ENCODE results near the gene CCDC187. TPM values are rescaled to one million over a fixed set of nuclear protein-coding genes. Genes with fewer than 3 reads are reported as not detected.

CCDC187 gene
- polyA plus RNA-seq, 3 donors, result 1.7 to 4.5 (median 2.3) TPM

- no peak for DNase-seq (ENCODE audit: extremely low read depth in 1 of 11, low read depth in 9 of 11, low spot score in 4 of 11)
These were observed 53.2 kb downstream of the CCDC187 start for GRCh38 chr9:136250676-136251075.

GRCh38 chr9:136249877-136250559 lies 53.9 kb downstream of the CCDC187 start:
- DNase-seq (ENCODE audit: extremely low read depth in 1 of 11, low read depth in 9 of 11, low spot score in 4 of 11), result no peak

GRCh38 chr9:136248951-136249876 lies 54.7 kb downstream of the CCDC187 start:
- no peak for DNase-seq (ENCODE audit: extremely low read depth in 1 of 11, low read depth in 9 of 11, low spot score in 4 of 11)

GRCh38 chr9:136247947-136248637 lies 55.8 kb downstream of the CCDC187 start:
- DNase-seq (ENCODE audit: extremely low read depth in 1 of 11, low read depth in 9 of 11, low spot score in 4 of 11), result no peak

- DNase-seq (ENCODE audit: extremely low read depth in 1 of 11, low read depth in 9 of 11, low spot score in 4 of 11), result no peak
These were observed 56.4 kb downstream of the CCDC187 start for GRCh38 chr9:136247551-136247916.

GRCh38 chr9:136246849-136247550 lies 56.9 kb downstream of the CCDC187 start:
- no peak for DNase-seq (ENCODE audit: extremely low read depth in 1 of 11, low read depth in 9 of 11, low spot score in 4 of 11)

- peak in 7 of 11 donors; percentile 57 to 72 (median 69) for DNase-seq (ENCODE audit: extremely low read depth in 1 of 11, low read depth in 9 of 11, low spot score in 4 of 11)
These were observed 58.4 kb downstream of the CCDC187 start, which contains the start of gene QSOX2 for GRCh38 chr9:136245219-136246150. Gene QSOX2 (minus strand): TSS chr9:136245812. CDS start chr9:136245803, 9 bp downstream.

GRCh38 chr9:136244969-136245218 lies 59.0 kb downstream of the CCDC187 start:
- DNase-seq (ENCODE audit: extremely low read depth in 1 of 11, low read depth in 9 of 11, low spot score in 4 of 11), result no peak

- DNase-seq (ENCODE audit: extremely low read depth in 1 of 11, low read depth in 9 of 11, low spot score in 4 of 11), result peak in 2 of 11 donors; percentile 33 to 63
These were observed 59.5 kb downstream of the CCDC187 start for GRCh38 chr9:136244122-136244968.

- no peak for DNase-seq (ENCODE audit: extremely low read depth in 1 of 11, low read depth in 9 of 11, low spot score in 4 of 11)
These were observed 60.3 kb downstream of the CCDC187 start for GRCh38 chr9:136243631-136244030.

- no peak for DNase-seq (ENCODE audit: extremely low read depth in 1 of 11, low read depth in 9 of 11, low spot score in 4 of 11)
These were observed 60.9 kb downstream of the CCDC187 start for GRCh38 chr9:136242918-136243525.

- DNase-seq (ENCODE audit: extremely low read depth in 1 of 11, low read depth in 9 of 11, low spot score in 4 of 11), result no peak
These were observed 61.6 kb downstream of the CCDC187 start for GRCh38 chr9:136242248-136242647.

GRCh38 chr9:136241542-136241941 lies 62.4 kb downstream of the CCDC187 start:
- no peak for DNase-seq (ENCODE audit: extremely low read depth in 1 of 11, low read depth in 9 of 11, low spot score in 4 of 11)

- DNase-seq (ENCODE audit: extremely low read depth in 1 of 11, low read depth in 9 of 11, low spot score in 4 of 11), result no peak
These were observed 63.0 kb downstream of the CCDC187 start for GRCh38 chr9:136240941-136241340.

- no peak for DNase-seq (ENCODE audit: extremely low read depth in 1 of 11, low read depth in 9 of 11, low spot score in 4 of 11)
These were observed 63.9 kb downstream of the CCDC187 start for GRCh38 chr9:136239983-136240330.

GRCh38 chr9:136239135-136239982 lies 64.5 kb downstream of the CCDC187 start:
- no peak for DNase-seq (ENCODE audit: extremely low read depth in 1 of 11, low read depth in 9 of 11, low spot score in 4 of 11)
